HepG2 (cell line): ENCODE data around the gene MVP. TPM values are rescaled to one million over a fixed set of nuclear protein-coding genes. Genes with fewer than 3 reads are reported as not detected.
A peak's percentile ranks its signal among the peaks of the same experiment; 100 is the strongest.

Experiments used
- ADNP ChIP-seq: sonication (generic); formaldehyde crosslinking; IDR thresholded peaks from 2 replicates; pipeline ENCODE4 v1.4.0; 2020; ENCODE audit warnings: missing genetic modification reagents
- EHMT2 ChIP-seq: fragments of 200-600 bp; sonication (generic); IDR thresholded peaks from 2 replicates; pipeline ENCODE4 v1.7.0; 2017; ENCODE audit warnings: antibody characterized with exemption, low read depth, low read length, borderline replicate concordance
- ZNF234 ChIP-seq: sonication (generic); formaldehyde crosslinking; conservative IDR thresholded peaks from 2 replicates; pipeline ENCODE4 v1.5.1; 2020; ENCODE audit warnings: mild to moderate bottlenecking, missing genetic modification reagents
- ZNF326 ChIP-seq: sonication (generic); formaldehyde crosslinking; IDR thresholded peaks from 2 replicates; pipeline ENCODE4 v1.4.0; 2020; ENCODE audit warnings: missing genetic modification reagents, borderline replicate concordance
- polyA plus RNA-seq, 8 experiments: library from polyadenylated mRNA; depleted of rRNA in 3 of 8; stranded (reverse) in 7 of 8; unstranded in 1 of 8; fragments of >200 nt; fragmentation: Illumina TruSeq in 4 of 8; extraction: Trizol in 4 of 8; gene quantifications; 2 replicates each; pipeline versions ENCODE4 v1.2.1 to v1.2.3, GENCODE V29; 2011 to 2016; ENCODE audit warnings: low read depth in 4 of 8, missing spikeins in 1 of 8, mixed read lengths in 1 of 8; ENCODE audit not compliant: insufficient read depth in 1 of 8
- total RNA-seq, 5 experiments: library from RNA; depleted of rRNA; stranded (reverse); fragments of >200 nt; fragmentation: Illumina TruSeq; extraction: Trizol; gene quantifications; 2 replicates each; pipeline ENCODE4 v1.2.3, GENCODE V29; 2016; ENCODE audit warnings: low read depth in 1 of 5
- TF ChIP-seq, protein P1 (sequence below): sonication (generic); formaldehyde crosslinking; IDR thresholded peaks from 2 replicates; pipeline ENCODE4 v1.5.0; 2020; ENCODE audit warnings: mild to moderate bottlenecking, missing genetic modification reagents
- TF ChIP-seq, protein P2 (sequence below): sonication (generic); formaldehyde crosslinking; IDR thresholded peaks from 2 replicates; pipeline ENCODE4 v1.8.0; 2022; ENCODE audit warnings: low read depth, missing genetic modification reagents
- TF ChIP-seq, protein P3 (sequence below): IDR thresholded peaks from 2 replicates; pipeline ENCODE4 v1.6.1; 2016; ENCODE audit warnings: low read depth, missing genetic modification reagents, missing compliant biosample characterization
- TF ChIP-seq, protein P4 (sequence below), 2 experiments: sonication (generic) in 1 of 2; formaldehyde crosslinking in 1 of 2; IDR thresholded peaks; 2 replicates each; pipeline versions ENCODE4 v1.6.1 to v1.9.0; 2014 to 2022; ENCODE audit warnings: antibody characterized with exemption in 1 of 2, borderline replicate concordance in 1 of 2, inconsistent platforms in 1 of 2, low read depth in 1 of 2, missing genetic modification reagents in 1 of 2
- TF ChIP-seq, protein P5 (sequence below): sonication (generic); formaldehyde crosslinking; conservative IDR thresholded peaks from 2 replicates; pipeline ENCODE4 v1.4.0; 2020; ENCODE audit warnings: missing genetic modification reagents

MVP gene
- total and polyA plus RNA-seq, 2 of the 13 experiments (the other 11 are each of a cell fraction or from before 2014, with no cell fraction given) = 22.9 to 43.5 TPM

DNA sequence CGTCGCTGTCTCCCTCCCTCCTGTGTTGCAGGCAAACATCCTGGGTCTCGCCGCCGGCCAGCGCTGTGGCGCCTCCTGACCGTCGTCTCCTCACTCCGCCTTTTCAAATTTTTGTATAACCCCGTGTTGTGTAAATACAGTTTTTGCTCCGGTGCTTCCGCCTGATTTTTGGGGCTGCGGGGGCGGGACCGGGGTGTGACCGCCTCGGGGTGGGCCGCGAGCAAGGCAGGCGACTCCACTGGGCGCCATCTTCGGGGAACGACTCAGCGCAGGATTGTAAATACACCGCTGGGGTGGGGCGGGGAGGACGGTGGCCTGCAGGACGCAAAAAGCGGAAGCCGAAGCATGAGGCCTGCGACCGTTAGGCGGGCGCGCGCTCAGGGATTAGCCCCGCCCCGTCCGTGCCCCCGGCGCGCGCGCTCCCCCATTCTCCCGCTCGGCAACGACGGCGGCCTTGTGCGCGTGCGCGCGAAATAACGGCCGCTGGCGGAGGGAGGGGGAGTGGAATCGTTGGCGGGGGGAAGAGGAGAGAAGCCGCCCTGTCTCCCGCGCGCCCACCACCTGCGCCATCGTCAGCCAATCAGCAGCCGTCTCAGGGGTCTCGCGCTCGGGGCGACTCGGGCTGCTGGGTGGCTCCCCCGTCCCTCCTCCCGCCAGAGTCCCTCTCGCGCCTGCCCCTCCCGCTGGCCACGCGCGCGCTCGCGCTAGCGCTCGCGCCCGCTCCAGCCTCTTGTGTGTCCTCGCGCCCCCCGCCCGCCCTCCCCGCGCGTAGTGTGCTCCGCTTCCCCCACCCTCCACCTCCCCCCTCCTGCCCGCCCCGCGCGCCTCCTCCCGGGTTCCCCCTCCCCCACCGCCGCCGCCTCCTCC lies 14.8 kb upstream of the MVP start (continued):
- TF ChIP-seq, protein P1, sequence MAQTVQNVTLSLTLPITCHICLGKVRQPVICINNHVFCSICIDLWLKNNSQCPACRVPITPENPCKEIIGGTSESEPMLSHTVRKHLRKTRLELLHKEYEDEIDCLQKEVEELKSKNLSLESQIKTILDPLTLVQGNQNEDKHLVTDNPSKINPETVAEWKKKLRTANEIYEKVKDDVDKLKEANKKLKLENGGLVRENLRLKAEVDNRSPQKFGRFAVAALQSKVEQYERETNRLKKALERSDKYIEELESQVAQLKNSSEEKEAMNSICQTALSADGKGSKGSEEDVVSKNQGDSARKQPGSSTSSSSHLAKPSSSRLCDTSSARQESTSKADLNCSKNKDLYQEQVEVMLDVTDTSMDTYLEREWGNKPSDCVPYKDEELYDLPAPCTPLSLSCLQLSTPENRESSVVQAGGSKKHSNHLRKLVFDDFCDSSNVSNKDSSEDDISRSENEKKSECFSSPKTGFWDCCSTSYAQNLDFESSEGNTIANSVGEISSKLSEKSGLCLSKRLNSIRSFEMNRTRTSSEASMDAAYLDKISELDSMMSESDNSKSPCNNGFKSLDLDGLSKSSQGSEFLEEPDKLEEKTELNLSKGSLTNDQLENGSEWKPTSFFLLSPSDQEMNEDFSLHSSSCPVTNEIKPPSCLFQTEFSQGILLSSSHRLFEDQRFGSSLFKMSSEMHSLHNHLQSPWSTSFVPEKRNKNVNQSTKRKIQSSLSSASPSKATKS (CRISPR knock-in tag) = no peak
- TF ChIP-seq EHMT2 = no peak
- TF ChIP-seq, protein P2, sequence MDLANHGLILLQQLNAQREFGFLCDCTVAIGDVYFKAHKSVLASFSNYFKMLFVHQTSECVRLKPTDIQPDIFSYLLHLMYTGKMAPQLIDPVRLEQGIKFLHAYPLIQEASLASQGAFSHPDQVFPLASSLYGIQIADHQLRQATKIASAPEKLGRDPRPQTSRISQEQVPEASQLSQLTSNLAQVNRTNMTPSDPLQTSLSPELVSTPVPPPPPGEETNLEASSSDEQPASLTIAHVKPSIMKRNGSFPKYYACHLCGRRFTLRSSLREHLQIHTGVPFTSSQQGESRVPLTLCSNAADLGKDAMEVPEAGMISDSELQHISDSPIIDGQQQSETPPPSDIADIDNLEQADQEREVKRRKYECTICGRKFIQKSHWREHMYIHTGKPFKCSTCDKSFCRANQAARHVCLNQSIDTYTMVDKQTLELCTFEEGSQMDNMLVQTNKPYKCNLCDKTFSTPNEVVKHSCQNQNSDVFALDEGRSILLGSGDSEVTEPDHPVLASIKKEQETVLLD (CRISPR knock-in tag) = peak; percentile 99
- TF ChIP-seq ZNF234 (CRISPR knock-in tag) = 0 out of 2 replicates have a peak, but pooled peaks have one; percentile 77
- TF ChIP-seq, protein P3, sequence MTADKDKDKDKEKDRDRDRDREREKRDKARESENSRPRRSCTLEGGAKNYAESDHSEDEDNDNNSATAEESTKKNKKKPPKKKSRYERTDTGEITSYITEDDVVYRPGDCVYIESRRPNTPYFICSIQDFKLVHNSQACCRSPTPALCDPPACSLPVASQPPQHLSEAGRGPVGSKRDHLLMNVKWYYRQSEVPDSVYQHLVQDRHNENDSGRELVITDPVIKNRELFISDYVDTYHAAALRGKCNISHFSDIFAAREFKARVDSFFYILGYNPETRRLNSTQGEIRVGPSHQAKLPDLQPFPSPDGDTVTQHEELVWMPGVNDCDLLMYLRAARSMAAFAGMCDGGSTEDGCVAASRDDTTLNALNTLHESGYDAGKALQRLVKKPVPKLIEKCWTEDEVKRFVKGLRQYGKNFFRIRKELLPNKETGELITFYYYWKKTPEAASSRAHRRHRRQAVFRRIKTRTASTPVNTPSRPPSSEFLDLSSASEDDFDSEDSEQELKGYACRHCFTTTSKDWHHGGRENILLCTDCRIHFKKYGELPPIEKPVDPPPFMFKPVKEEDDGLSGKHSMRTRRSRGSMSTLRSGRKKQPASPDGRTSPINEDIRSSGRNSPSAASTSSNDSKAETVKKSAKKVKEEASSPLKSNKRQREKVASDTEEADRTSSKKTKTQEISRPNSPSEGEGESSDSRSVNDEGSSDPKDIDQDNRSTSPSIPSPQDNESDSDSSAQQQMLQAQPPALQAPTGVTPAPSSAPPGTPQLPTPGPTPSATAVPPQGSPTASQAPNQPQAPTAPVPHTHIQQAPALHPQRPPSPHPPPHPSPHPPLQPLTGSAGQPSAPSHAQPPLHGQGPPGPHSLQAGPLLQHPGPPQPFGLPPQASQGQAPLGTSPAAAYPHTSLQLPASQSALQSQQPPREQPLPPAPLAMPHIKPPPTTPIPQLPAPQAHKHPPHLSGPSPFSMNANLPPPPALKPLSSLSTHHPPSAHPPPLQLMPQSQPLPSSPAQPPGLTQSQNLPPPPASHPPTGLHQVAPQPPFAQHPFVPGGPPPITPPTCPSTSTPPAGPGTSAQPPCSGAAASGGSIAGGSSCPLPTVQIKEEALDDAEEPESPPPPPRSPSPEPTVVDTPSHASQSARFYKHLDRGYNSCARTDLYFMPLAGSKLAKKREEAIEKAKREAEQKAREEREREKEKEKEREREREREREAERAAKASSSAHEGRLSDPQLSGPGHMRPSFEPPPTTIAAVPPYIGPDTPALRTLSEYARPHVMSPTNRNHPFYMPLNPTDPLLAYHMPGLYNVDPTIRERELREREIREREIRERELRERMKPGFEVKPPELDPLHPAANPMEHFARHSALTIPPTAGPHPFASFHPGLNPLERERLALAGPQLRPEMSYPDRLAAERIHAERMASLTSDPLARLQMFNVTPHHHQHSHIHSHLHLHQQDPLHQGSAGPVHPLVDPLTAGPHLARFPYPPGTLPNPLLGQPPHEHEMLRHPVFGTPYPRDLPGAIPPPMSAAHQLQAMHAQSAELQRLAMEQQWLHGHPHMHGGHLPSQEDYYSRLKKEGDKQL (CRISPR knock-in tag) = no peak; the same call in 1 of the 2 replicates
- TF ChIP-seq, protein P4, sequence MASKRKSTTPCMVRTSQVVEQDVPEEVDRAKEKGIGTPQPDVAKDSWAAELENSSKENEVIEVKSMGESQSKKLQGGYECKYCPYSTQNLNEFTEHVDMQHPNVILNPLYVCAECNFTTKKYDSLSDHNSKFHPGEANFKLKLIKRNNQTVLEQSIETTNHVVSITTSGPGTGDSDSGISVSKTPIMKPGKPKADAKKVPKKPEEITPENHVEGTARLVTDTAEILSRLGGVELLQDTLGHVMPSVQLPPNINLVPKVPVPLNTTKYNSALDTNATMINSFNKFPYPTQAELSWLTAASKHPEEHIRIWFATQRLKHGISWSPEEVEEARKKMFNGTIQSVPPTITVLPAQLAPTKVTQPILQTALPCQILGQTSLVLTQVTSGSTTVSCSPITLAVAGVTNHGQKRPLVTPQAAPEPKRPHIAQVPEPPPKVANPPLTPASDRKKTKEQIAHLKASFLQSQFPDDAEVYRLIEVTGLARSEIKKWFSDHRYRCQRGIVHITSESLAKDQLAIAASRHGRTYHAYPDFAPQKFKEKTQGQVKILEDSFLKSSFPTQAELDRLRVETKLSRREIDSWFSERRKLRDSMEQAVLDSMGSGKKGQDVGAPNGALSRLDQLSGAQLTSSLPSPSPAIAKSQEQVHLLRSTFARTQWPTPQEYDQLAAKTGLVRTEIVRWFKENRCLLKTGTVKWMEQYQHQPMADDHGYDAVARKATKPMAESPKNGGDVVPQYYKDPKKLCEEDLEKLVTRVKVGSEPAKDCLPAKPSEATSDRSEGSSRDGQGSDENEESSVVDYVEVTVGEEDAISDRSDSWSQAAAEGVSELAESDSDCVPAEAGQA (IDR thresholded peaks at IDR 0.05; ENCODE audit: low read depth) = peak; percentile 29; the same call in 1 of the 2 replicates
- TF ChIP-seq, protein P4 (CRISPR knock-in tag; IDR thresholded peaks at IDR 0.05; ENCODE audit: borderline replicate concordance) = peak; percentile 87; the same call in 1 of the 2 replicates
- TF ChIP-seq, protein P5, sequence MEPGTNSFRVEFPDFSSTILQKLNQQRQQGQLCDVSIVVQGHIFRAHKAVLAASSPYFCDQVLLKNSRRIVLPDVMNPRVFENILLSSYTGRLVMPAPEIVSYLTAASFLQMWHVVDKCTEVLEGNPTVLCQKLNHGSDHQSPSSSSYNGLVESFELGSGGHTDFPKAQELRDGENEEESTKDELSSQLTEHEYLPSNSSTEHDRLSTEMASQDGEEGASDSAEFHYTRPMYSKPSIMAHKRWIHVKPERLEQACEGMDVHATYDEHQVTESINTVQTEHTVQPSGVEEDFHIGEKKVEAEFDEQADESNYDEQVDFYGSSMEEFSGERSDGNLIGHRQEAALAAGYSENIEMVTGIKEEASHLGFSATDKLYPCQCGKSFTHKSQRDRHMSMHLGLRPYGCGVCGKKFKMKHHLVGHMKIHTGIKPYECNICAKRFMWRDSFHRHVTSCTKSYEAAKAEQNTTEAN (CRISPR knock-in tag) = peak; percentile 93
- peak; percentile 93 for TF ChIP-seq ZNF326 (CRISPR knock-in tag)
- TF ChIP-seq ADNP (CRISPR knock-in tag) = no peak
